Measurements from ENCODE around the gene KAZN.

KAZN gene

GRCh38 chr1:15055736-15056415 lies 457.4 kb downstream of the KAZN start:
- in situ Hi-C loops (cut with HindIII; ENCODE audit: low sequenced_read_pairs): no loop called here
- no peak for DNase-seq (ENCODE audit: low read depth)
- no peak overlapping the region for H3K4me3 ChIP-seq (ENCODE audit: low read depth, low read length)
- TF ChIP-seq CTCF (IDR thresholded peaks at IDR 0.05; ENCODE audit: low read depth, low read length, missing control alignments): no peak

GRCh38 chr1:15056515-15057285 lies 458.2 kb downstream of the KAZN start:
- no peak overlapping the region for H3K4me3 ChIP-seq (ENCODE audit: low read depth, low read length)
- in situ Hi-C loops (cut with HindIII; ENCODE audit: low sequenced_read_pairs): no loop called here
- no peak for TF ChIP-seq CTCF (IDR thresholded peaks at IDR 0.05; ENCODE audit: low read depth, low read length, missing control alignments)
- no peak for DNase-seq (ENCODE audit: low read depth)

GRCh38 chr1:15057834-15058233 lies 459.3 kb downstream of the KAZN start:
- H3K4me3 ChIP-seq (ENCODE audit: low read depth, low read length): no peak overlapping the region
- no peak for TF ChIP-seq CTCF (IDR thresholded peaks at IDR 0.05; ENCODE audit: low read depth, low read length, missing control alignments)
- in situ Hi-C loops (cut with HindIII; ENCODE audit: low sequenced_read_pairs): no loop called here
- no peak for DNase-seq (ENCODE audit: low read depth)

- DNase-seq (ENCODE audit: low read depth): no peak
- in situ Hi-C loops (cut with HindIII; ENCODE audit: low sequenced_read_pairs): no loop called here
- no peak overlapping the region for H3K4me3 ChIP-seq (ENCODE audit: low read depth, low read length)
- TF ChIP-seq CTCF (IDR thresholded peaks at IDR 0.05; ENCODE audit: low read depth, low read length, missing control alignments): no peak
These were observed 459.8 kb downstream of the KAZN start for GRCh38 chr1:15058261-15058660.

- in situ Hi-C loops (cut with HindIII; ENCODE audit: low sequenced_read_pairs): no loop called here
- DNase-seq (ENCODE audit: low read depth): no peak
- no peak for TF ChIP-seq CTCF (IDR thresholded peaks at IDR 0.05; ENCODE audit: low read depth, low read length, missing control alignments)
- H3K4me3 ChIP-seq (ENCODE audit: low read depth, low read length): no peak overlapping the region
These were observed 461.6 kb downstream of the KAZN start for GRCh38 chr1:15060104-15060503.

- no peak overlapping the region for H3K4me3 ChIP-seq (ENCODE audit: low read depth, low read length)
- no peak for DNase-seq (ENCODE audit: low read depth)
- in situ Hi-C loops (cut with HindIII; ENCODE audit: low sequenced_read_pairs): no loop called here
- TF ChIP-seq CTCF (IDR thresholded peaks at IDR 0.05; ENCODE audit: low read depth, low read length, missing control alignments): peak; percentile 48
These were observed 464.1 kb downstream of the KAZN start for GRCh38 chr1:15062479-15063099.

Measured in astrocyte of the cerebellum (primary cell).